Measurements from ENCODE around the gene MED8. TPM values are rescaled to one million over a fixed set of nuclear protein-coding genes. Genes with fewer than 3 reads are reported as not detected.

The MED8 gene
- total RNA-seq, 1 experiment from 2014 or later, result 36.0 TPM

GRCh38 chr1:43348343-43348808, 41.2 kb downstream of the MED8 start:
- Histone ChIP-seq H3K4me3 (replicated peaks in 1 of 2; ENCODE audit: low read depth in 1 of 2, low read length in 2 of 2) (peak overlapping the region; percentile 59 to 65), H3K4me2 (ENCODE audit: low read length) (peak overlapping the region; percentile 91), H3K4me1 (ENCODE audit: control insufficient read depth in 1 of 2, insufficient read depth in 2 of 2, low read length in 2 of 2) (peaks cover 36 to 71% of the 10 kb centered on the region in 2 experiments), H3K27me3 (ENCODE audit: insufficient read depth, low read length) (no peaks in the 10 kb centered on the region), H3K9ac (ENCODE audit: low read length) (peak overlapping the region; percentile 83), H3K36me3 (ENCODE audit: control insufficient read depth in 1 of 2, insufficient read depth in 2 of 2, low read length in 2 of 2) (no peaks in the 10 kb centered on the region), H2AFZ (ENCODE audit: low read depth, low read length, poor library complexity, severe bottlenecking) (no peak overlapping the region), H4K20me1 (ENCODE audit: insufficient read depth) (no peaks in the 10 kb centered on the region), H3K27ac (ENCODE audit: low read depth, low read length) (peak overlapping the region; percentile 89), H3K79me2 (ENCODE audit: insufficient read depth, low read length) (no peaks in the 10 kb centered on the region), H3K9me3 (ENCODE audit: control insufficient read depth in 1 of 2, insufficient read depth in 1 of 2, low read depth in 1 of 2, low read length in 2 of 2) (no peaks in the 10 kb centered on the region), H3K9me2 (ENCODE audit: insufficient read depth) (no peaks in the 10 kb centered on the region)
- POLR2A ChIA-PET, result interaction anchor here (0.6 to 1.6 kb wide), 4 partner anchors 10 to 427 kb away, joined by 4 to 7 read pairs (median 6); partner anchors contain the start of genes CDC20 and ELOVL1
- DNase-seq (ENCODE audit: low read depth, low spot score) (no peak), ATAC-seq (peak; percentile 57)
- CTCF ChIA-PET, result interaction anchor here (1.0 to 1.6 kb wide), 2 partner anchors 63 to 66 kb away, joined by 3 to 4 read pairs; partner anchors contain the start of gene C1orf210
- TSS peak; percentile 76 for BruUV-seq (replicated peaks)
- intact Hi-C loops (cut with micrococcal nuclease), result loop anchor here (2.0 kb wide), 1 partner anchor 110 kb away; no protein-coding TSS in a partner anchor
- TF ChIP-seq POLR2A (IDR thresholded peaks at IDR 0.05; ENCODE audit: borderline replicate concordance, extremely low read depth, insufficient read depth, insufficient read length), result peak; percentile 45
- TF ChIP-seq SIN3A (IDR thresholded peaks at IDR 0.05; ENCODE audit: low read depth), result no peak; the same call in 1 of the 2 replicates
- no peak for TF ChIP-seq ZFX (IDR thresholded peaks at IDR 0.05)
- no peak for TF ChIP-seq TCF7L2 (IDR thresholded peaks at IDR 0.05; ENCODE audit: borderline replicate concordance, extremely low read depth, insufficient read depth, insufficient read length)
- RAD21 ChIA-PET (ENCODE audit: low non-redundant PET in 1 of 2, low total read pairs in 2 of 2, uncharacterized antibody in 2 of 2, unreplicated experiment in 2 of 2), result no interaction called here

- H3K4me2 ChIP-seq (ENCODE audit: low read length), result no peak overlapping the region
- RAD21 ChIA-PET (ENCODE audit: low non-redundant PET in 1 of 2, low total read pairs in 2 of 2, uncharacterized antibody in 2 of 2, unreplicated experiment in 2 of 2), result no interaction called here
- TF ChIP-seq CEBPB (IDR thresholded peaks at IDR 0.05; ENCODE audit: low read depth) (no peak), CBX3 (IDR thresholded peaks at IDR 0.05; ENCODE audit: low read depth) (no peak)
- H3K4me1 ChIP-seq (ENCODE audit: control insufficient read depth in 1 of 2, insufficient read depth in 2 of 2, low read length in 2 of 2), result peaks cover 38 to 73% of the 10 kb centered on the region in 2 experiments
- no peak overlapping the region for H2AFZ ChIP-seq (ENCODE audit: low read depth, low read length, poor library complexity, severe bottlenecking)
- no peak overlapping the region for H3K27ac ChIP-seq (ENCODE audit: low read depth, low read length)
- CTCF ChIA-PET, result no interaction called here
- intact Hi-C loops (cut with micrococcal nuclease), result no loop called here
- H3K79me2 ChIP-seq (ENCODE audit: insufficient read depth, low read length), result no peaks in the 10 kb centered on the region
- no peak for ATAC-seq
- POLR2A ChIA-PET, result no interaction called here
- no peak overlapping the region for H3K4me3 ChIP-seq (replicated peaks in 1 of 2; ENCODE audit: low read depth in 1 of 2, low read length in 2 of 2)
- DNase-seq (ENCODE audit: low read depth, low spot score), result no peak
- H4K20me1 ChIP-seq (ENCODE audit: insufficient read depth), result no peaks in the 10 kb centered on the region
- no peaks in the 10 kb centered on the region for H3K9me2 ChIP-seq (ENCODE audit: insufficient read depth)
- no peaks in the 10 kb centered on the region for H3K9me3 ChIP-seq (ENCODE audit: control insufficient read depth in 1 of 2, insufficient read depth in 1 of 2, low read depth in 1 of 2, low read length in 2 of 2)
- BruUV-seq (replicated peaks), result no TSS peak
- no peak overlapping the region for H3K9ac ChIP-seq (ENCODE audit: low read length)
- no peaks in the 10 kb centered on the region for H3K27me3 ChIP-seq (ENCODE audit: insufficient read depth, low read length)
- no peaks in the 10 kb centered on the region for H3K36me3 ChIP-seq (ENCODE audit: control insufficient read depth in 1 of 2, insufficient read depth in 2 of 2, low read length in 2 of 2)
Observed at GRCh38 chr1:43346636-43347035, 43.0 kb downstream of the MED8 start.

Measured in HCT116 (cell line).